T-helper 1 cell (primary cell): ENCODE data around the gene USP2.

Experiments used
- DNase-seq, 5 donors: peaks; one replicate each; pipeline ENCODE4 v3.0.0-alpha.2; 2012 to 2020
- total RNA-seq, 4 donors: gene quantifications; one replicate each; lab custom pipeline; 2026; lab: John Stamatoyannopoulos, UW

USP2 gene, protein sequence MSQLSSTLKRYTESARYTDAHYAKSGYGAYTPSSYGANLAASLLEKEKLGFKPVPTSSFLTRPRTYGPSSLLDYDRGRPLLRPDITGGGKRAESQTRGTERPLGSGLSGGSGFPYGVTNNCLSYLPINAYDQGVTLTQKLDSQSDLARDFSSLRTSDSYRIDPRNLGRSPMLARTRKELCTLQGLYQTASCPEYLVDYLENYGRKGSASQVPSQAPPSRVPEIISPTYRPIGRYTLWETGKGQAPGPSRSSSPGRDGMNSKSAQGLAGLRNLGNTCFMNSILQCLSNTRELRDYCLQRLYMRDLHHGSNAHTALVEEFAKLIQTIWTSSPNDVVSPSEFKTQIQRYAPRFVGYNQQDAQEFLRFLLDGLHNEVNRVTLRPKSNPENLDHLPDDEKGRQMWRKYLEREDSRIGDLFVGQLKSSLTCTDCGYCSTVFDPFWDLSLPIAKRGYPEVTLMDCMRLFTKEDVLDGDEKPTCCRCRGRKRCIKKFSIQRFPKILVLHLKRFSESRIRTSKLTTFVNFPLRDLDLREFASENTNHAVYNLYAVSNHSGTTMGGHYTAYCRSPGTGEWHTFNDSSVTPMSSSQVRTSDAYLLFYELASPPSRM
- 1.5 to 3.7 (median 2.4) reads per million in 4 donors for total RNA-seq

DNA sequence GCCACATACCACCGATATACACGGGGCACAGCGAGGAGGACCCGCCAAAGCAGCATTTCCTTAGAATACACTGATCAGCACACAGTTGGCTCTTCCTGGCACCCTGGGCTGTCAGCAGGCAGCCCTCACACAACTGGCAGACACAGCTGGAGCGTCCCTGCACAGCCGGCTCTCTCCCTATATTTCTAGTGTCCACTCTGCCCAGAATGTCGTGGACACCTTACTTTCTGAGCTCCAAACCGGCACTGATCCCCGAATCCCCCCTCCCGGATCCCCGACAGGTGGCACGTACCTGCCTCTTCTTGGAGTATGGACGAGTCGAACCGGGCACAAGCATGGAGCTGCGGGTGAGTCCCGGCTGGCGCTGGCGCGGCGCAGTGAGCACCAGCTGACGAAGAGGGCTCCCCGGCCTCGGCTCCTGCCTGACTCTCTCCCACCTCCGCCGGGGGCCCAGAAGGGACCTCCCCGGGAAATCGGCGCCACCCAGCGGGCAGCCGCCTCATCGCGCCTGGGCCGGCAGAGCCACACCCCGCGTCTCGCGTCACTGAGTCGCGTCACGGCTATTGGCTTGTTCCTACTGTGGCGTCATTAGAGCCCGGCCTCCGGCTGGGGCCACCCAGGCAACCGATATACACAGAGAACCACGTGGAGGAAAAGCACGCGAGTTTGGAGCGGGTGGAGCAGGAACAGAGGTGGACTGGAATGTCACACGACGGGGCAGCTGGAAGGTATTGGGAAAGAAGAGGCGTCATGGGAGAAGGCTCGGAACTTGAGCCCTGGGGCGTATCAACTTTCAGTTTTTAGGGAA lies at the start of gene USP2:
TSS of gene USP2 (minus strand) at position 510 of the 808 bp plus-strand sequence. CDS start 8,210 bp downstream, outside the sequence.
- DNase-seq: peak; percentile 90 to 97 (median 95)

- no peak for DNase-seq
Measured at GRCh38 chr11:119427279-119427678, 45.8 kb upstream of the USP2 start.

DNA sequence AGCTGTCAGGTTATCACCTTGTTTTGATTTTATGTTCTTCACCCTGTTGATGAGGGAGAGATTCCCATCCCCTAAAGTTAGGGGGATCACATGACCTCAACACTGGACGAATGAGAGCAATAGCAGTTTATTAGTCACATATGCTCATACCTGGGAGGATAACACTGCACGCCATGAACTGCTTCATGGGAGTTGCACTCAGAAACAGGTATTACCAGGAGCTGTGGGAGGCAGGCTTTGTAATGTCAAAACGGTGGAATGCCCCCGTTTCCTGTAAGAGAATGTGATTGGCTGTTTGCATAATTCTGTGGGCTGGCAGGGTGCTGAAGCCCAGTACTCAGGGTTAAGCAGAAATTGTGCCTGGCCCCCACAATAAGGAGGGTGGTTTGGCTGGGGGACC lies 44.7 kb upstream of the USP2 start:
- no peak for DNase-seq

DNA sequence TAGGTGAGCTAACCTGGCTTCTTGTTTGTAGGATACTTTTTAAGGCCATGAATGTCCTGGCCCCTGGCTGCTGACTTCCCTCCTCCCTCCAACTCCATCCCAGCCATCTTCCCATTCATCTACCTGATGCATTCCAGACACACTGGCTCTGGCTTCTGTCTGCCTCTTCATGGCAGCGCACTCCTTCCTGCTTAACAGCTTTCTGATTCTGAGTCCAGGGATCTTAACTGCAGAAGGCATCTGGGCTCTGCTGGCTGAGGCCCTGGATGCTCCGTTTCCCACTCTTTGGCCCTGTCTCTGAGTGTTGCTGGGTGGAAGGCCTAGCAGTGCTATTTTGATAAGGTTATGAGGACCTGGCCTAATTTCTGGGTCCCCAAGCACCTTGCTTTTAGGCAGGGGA lies 43.3 kb upstream of the USP2 start:
- DNase-seq: no peak

DNA sequence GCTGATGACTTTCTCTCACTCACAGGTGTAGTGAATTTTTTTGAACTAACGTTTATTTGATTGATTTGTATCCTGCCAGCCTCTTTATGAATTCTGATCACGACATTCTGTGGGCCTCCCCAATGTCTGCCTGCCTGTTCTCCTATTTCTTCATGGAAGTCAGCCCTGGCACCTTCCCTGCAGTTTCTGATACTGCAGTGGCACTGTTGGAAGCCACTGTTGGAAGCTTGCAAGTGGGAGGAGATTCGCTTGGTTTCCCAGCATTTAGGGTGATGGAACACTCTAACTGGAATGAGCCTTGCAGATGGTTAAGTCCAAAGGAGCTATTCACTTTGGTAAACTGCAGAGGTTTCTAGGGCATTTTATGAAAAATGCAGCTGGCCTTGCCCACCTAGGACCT lies 42.8 kb upstream of the USP2 start:
- DNase-seq: no peak

GRCh38 chr11:119423509-119424254 lies 42.2 kb upstream of the USP2 start:
- DNase-seq: no peak

GRCh38 chr11:119422809-119423508 lies 41.5 kb upstream of the USP2 start, which contains the start of gene THY1:
Gene THY1 (minus strand): TSS chr11:119423172. CDS start chr11:119420905, 2,267 bp downstream.
- DNase-seq: no peak

- no peak for DNase-seq
Measured at GRCh38 chr11:119421941-119422808, 40.7 kb upstream of the USP2 start.

DNA sequence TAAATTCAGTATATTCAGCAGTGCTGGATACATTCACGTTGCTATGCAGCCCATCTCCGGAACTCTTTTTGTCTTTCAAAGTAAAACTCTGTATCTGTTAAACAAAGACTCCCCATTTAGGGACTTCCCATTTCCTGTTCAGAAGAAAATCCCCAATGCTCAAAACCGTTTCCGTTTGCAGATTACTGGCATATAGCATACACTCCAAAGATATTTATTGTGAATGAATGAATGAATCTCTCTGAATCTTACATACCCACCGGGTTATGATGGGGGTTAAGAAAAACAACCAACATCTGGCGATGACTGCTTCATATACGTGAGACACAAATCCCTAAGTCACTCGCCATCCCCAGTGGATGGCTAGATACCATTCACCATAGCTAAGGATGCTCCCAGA lies 39.9 kb upstream of the USP2 start:
- no peak for DNase-seq

DNA sequence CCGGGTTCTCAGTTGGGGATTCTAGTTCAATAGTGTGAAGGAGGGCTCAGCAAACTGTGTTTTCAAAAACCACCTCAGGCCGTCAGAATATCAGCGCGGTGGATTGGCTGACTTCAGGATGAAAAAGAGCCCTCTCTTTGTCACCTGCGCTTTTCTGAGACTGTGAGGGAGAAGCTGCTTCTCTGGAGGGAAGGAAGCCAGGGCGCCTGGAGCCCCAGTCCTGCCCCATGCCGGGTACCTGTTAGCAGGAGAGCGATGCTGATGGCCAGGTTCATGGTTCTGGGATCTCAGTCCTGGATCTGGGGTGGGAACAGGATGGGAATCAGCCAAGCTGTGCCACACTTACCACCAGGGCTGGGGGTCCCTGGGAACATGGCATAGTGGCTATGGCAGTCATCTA lies 39.1 kb upstream of the USP2 start:
- DNase-seq: no peak

GRCh38 chr11:119419834-119420492 lies 38.5 kb upstream of the USP2 start:
- DNase-seq: no peak

DNA sequence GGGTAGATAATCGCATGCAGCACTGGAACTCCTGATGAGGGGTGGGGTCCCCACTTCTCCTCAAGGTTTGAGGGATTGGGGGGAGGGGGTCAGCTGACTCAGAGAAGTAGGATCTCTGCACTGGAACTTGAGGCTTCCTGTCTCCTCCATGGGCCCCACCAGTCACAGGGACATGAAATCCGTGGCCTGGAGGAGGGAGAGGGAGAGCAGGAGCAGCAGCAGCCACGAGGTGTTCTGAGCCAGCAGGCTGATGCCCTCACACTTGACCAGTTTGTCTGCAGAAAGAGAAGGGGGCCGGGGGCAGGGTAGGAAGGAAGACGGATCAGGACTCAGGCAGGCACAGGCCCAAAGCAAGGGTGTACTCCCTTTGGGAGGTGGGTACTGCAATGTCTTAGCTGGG lies 37.8 kb upstream of the USP2 start:
- DNase-seq: no peak

GRCh38 chr11:119418759-119419158 lies 37.3 kb upstream of the USP2 start:
- DNase-seq: no peak

DNA sequence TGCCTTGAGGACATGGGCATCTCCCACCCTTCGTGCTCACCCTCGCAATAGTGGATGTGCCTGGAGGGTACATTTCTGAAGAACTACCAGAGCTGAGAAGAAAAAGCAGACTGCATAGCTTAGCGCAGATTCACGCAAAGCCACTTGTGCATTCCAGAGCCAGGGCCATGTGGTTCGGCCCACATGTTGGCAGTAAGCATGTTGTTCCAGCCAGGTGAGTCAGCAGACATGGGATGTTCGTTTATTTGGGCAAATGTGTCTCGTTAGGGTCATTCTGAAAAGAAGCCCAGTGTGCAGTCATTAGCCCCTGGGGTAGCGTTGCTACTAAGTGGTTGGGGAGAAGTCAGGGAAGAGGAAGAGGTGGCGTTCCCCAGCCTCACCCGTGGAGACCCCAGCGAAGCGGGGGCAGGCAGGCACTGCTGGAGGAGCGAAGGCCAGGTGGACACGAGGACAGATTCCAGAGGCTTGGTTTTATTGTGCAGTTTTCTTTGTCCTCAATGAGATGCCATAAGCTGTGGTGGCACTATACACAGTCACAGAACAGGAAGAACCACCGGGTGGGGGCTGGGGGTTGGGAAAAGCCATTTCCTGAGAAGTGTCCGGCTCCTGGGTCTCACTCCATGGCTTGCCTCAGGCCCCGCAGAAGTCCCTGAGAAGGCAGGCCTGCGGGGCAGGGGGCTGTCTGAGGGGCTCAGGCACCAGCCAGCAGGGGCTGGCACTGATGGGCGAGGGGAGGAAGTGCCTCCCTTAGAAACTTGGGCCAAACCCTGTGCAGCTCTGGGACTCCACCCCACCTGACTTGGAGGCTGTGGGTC lies 36.4 kb upstream of the USP2 start:
- DNase-seq: no peak

- DNase-seq: no peak
Measured at GRCh38 chr11:119416606-119417580, 35.4 kb upstream of the USP2 start.

DNA sequence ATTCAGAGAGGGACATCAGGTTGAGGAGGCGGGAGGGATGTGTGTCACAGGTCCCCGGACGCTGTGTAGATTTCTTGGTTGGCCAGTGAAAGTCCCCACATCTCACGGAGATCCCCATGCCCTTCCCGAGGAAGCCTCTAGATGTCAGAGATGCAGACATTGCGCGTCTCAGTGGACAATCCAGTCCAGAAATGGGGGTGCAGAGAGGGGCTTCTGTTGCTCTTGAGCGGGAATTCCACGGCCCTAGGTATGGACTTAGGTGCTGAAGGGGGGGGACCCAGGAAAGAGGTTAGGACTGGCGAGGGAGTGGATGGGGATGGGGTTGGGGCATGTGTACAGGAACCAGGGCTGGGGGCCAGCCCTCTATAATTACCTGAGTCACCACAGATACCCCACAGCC lies 34.5 kb upstream of the USP2 start:
- no peak for DNase-seq

DNA sequence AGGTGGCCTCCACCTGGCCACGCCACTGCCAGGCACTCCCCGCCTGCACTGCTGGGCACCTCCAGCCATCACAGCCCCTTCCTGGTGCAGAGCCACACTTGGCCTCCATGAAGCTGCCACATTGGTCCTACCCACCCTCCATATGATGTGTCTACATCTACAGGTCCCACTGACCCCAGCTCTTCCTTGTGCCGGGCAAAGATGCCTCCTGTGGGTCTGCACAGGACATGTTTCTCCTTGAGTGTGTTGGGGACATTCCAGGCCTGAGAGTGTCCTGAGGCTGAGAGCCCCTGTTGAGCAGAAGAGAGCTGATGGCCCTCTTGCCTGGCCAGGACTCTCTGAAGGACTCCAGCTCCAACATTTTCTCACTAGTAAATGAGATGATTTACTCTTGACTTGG lies 34.0 kb upstream of the USP2 start:
- no peak for DNase-seq

DNA sequence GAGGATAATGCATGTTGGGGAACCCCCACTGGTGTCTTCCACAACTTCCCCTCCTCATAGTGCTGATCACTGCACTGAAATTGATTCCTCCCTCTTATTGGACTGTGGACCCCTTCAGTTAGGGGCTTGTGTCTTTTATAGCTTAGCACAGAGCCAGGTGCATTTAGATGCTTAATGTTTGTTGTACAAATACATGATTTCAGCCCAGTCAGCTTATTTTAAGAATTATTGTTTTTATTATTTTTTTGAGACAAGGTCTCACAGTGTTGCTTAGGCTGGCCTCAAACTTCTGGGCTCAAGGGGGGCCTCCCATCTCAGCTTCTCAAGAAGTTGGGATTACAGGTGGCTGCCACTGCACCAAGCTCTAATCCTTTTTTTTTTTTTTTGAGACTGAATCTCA lies 33.2 kb upstream of the USP2 start:
- no peak for DNase-seq
